HG02973 (cell line): Measurements from ENCODE around the gene HOXB7.

Experiments used
- ATAC-seq: cut with Tn5 transposase; IDR thresholded peaks from one replicate; pipeline ENCODE4 v1.9.1; 2021; ENCODE audit warnings: moderate library complexity; ENCODE audit not compliant: unreplicated experiment

Gene HOXB7

DNA sequence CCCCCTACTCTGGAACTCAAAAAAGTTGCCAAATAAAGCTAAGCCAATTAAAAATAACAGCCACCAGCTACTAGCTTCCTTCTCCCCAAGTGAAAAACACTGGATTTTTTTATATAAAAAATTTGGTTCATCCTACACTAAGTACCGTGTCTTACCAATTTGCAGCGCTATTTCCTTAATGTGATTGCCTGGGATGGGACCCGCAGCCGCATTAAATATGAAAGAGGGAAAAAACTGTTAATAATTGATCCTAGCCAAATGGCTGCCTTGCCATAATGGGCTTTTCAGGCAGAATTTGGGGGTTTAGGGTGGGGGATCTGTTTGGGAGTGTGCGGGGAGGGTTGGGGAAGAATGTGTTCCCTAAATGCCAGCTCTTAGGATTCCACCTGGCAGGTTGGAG is 13.3 kb upstream of the HOXB7 start:
- ATAC-seq, result no peak

DNA sequence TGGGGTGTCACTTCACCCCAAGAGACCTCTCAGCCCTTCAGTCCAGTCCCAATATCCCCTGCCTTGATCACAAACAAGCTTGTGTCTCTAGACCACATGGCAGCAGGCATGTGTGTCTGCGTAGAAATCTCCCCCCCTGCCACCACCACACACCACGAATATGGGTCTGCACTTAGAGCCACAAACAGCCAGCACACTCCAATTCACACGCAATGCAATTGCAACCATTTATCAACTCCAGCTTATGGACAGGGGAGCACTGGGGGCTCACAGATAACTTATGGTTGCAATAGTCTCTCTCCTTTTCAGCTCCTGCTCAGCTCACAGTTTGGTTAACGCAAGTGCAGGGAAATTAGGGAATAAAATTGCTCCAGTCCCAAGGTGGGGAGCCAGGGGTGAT is 12.8 kb upstream of the HOXB7 start:
- ATAC-seq, result no peak

DNA sequence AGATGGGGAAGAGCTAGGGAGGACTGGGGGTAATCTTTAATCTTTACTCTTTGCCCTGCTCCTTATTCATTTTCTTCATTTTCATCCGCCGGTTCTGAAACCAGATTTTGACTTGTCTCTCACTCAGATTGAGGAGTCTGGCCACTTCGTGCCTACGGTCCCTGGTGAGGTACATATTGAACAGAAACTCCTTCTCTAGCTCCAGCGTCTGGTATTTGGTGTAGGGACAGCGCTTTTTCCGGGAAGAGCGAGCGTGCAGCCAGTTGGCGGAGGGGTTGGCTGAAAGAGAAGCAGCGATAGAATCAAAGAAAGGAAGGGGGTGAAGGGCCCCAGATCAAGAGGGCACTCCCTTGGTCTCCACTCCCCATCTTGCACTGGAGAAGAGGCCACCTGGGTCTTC is 12.0 kb upstream of the HOXB7 start:
- ATAC-seq, result no peak

DNA sequence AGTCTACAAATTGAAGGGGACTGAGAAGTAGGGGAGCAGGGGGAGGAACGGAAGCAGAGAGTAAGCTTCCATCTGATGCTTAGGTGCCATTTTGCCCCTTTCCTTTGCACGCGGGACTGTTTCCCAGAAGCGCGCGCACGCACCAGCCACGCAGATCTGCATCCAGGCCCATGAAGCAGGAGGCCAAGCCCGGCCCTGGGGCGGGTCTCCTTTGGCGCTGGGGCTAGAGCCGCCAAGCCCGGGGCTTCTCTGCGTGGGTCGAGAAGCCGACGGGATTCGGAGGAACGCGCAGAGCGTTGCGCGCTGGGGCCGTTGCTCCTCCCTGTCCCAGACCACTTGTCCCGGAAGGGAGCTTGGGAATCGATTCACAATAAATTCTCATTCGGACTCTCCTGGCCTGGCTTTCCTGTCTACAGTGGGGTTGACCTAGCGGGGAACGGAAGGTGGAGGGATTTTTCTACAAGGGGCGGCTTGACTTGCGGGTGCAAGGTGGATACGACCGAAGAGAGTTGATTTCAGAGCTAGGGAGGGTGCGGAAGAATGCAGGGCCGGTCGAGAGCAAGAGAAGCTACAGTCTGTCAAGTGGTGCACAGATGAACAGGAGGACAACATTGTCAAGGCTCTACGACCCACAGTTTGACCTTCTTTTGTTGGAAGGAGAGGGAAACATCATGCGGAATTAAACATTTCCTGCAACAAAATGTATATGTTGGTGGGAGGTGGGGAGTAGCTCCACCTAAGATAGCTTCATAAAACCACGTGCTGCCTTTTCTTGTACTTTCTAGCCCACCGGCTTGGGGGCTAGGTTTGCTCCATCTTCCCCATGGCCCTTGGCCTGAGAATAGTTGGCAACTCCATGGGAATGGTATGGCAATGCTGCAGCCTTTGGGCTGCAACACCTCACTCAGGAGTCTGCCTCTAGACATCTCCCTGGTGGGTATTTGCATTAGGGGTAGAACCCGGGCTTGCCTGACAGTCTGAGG is 10.9 kb upstream of the HOXB7 start:
- ATAC-seq, result no peak

DNA sequence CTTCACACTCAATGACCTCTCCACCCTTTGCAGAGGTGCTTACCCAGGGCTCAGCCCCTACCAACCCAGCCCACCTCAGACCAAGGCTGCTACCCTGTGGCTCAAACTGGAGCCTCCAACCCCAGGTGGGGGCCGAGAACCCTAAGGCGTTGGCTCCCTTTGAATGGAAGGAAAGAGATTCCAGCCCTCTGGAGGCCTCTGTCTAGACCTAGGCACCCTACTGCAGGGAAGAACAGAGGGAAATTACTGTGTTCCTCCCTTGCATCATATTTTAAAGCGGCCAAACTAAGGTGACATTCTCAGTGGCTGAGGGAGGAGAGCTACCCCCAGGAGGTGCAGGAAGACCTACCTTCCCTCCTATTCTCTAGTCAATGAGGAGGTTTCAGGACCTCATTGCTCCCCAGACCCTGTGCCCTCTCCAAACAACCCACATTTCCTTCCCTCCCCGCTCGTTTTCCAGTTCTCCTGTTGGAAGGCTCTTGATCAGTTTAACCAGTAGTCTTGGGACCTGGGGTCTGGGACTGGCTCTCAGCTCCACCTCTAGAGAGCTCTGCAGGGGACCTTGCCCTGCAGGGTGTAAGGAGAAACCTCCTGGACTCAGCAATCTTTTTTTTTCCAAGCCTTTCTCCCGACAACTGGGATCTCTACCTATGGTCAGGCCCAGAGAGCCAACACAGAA is 9.8 kb upstream of the HOXB7 start:
- no peak for ATAC-seq

DNA sequence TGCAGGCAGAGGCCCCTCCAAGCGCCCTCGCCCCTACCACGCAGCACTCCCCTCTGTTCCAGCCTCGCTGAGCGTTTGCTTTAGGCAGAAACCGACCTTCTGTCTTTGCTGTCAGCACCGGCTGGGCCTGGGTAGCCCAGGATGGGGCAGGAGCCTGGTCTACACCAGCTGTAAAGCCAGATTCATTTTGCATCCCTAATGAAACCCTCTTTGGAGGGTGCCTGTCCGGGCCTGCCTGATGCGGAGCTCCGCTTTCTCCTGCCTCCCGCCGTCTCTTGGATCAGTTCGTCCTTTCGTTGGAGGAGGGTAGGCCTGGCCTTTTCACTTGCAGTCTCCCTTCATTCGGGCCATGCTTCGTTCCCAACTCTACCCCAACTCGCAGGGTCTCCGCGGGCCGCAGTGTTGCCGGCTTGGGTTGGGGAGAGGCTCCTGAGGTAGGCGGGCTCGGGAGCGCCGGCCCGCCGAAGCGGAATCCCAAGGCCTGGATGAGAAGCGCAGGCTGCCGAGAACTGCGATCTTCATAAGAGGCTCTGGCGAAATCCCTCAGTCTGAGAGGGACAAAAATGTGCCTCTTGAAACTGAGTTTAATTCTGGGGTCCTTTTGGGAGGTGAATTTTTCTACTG is 9.1 kb upstream of the HOXB7 start:
- ATAC-seq, result no peak

DNA sequence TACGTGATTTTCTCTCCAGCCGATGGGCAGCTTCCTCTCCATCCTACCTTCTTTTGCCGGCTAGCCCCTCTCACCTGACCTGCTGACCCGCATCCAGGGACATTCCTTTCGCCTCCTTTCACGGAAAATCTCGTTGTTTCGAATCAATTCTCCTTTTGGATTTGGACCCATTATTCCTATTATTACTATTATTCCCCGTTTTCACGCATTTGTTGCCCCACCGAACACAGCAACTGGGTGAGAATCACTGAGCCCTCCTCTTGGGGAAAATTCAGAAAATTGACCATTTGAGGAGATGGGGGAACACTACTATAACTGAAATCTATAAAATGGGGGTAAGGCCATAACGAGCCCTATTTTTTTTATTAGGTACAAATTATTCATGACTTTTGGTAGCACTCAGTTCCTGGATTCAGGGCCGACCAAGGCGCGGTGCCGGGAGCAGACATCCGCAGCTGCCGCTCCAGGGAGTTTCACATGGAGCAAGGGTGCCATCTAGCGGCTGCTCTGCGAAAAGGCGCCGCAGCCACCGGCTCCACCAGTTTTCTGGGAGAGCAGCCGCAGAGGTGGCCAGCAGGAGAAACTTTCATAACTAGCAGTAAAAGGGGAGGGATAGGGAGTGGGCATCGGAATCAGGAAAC is 7.6 kb upstream of the HOXB7 start:
- no peak for ATAC-seq

DNA sequence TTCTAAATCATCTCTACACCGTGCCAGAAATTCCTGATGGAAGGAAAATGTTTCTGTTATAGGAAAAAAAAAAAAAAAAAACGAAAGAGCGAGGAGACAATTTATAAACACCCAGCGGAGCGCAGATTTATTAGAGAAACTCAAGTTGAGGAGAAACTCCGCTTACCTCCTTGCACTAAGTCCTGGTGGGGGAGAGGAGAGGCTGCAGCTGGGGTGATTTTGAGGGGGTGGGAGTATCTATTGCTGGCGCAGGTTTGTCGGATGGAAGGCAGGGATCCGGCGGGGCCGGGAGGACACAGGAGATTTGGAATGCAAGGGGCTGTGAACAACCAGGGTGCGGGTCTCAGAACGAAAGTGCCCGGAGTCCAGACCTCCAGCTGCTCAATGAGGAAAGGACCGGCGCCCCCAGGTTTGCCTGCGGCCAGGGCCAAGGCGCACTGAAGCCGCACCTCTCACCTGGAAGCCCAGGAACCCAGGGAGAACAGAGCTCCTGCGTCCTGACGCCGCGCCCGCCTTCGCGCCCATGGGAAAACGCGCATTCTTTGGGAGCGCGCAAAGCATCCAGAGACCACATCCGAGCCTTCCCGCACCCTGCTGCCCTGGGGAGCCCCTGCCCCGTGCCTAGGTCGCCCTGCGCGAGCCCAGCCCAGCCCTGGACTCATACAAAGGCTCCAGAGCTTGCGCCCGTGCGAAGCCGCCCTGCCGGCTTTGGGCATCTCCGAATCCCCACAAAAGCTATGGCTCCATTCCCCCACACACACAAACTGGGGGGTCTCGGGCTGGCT is 6.8 kb upstream of the HOXB7 start:
- no peak for ATAC-seq

DNA sequence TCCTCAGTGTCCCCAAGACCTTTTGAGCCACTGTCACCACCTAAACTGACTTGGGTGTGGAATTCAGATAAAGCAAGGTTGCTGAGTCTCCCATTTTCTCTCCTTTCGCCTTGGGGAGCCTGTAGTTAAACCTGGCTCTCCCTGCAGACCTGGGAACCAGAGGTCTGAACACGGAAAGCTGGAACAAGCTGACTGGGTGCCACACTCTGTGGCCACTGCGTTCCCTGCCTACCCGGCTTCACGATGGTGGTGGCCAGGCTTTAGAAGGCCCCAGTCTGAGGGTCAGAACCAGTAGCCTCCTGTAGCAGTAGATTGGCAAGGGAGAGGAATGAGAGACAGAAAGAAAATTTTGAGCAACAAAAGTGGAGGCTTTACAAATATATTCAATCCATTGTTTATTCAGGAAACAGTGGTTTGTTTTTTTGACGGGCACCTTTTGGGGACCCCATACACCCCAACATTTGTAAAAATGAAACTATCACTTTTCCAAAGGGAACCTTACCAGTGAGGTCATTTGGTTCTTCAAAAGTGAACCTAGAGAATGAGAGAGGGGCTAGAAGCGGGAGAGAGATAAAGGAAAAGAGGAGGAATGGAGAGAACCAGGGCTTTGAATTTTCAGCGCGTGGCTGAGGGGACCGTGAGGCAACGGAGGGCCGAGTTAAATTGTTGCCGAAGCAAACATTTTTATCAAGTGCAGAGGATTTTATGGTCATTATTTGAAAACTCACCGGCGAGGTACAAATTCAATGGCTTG is 6.1 kb upstream of the HOXB7 start:
- ATAC-seq, result no peak

DNA sequence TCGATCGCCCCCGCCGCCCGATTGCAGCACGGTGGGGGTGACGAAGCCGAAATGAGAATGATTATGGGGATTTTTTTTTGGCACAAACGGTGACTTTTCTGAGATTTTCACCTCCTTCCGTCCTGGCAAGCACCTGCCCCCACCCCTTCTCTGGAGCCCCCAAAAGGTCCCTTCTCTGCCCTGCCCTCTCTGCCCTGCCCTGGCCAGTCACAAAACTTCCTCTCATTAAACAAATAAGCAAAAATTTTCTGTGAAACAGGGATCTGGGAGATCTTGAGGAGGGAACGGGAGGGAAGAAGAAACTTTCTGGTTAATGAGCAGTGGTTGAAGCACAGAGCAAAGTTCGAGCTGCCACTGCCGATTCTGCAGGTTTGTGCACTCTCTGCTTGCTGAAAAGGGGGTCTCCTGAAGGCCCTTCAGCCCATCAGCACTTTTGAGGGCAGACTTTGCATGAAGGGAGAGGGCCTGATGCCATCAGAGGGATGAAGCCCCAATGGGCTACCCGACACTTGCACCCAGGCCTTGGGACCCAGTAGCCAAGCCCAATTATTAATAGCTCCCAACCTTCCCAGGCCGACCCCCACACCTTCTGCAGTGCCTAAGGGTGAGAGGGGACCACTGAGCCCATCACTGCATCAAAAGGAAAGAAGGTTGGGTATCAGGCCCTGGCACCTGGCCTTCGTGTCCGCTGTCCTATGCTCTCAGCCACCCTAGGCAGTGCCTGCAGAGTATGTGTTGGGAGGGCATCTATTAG is 5.3 kb upstream of the HOXB7 start:
- no peak for ATAC-seq

DNA sequence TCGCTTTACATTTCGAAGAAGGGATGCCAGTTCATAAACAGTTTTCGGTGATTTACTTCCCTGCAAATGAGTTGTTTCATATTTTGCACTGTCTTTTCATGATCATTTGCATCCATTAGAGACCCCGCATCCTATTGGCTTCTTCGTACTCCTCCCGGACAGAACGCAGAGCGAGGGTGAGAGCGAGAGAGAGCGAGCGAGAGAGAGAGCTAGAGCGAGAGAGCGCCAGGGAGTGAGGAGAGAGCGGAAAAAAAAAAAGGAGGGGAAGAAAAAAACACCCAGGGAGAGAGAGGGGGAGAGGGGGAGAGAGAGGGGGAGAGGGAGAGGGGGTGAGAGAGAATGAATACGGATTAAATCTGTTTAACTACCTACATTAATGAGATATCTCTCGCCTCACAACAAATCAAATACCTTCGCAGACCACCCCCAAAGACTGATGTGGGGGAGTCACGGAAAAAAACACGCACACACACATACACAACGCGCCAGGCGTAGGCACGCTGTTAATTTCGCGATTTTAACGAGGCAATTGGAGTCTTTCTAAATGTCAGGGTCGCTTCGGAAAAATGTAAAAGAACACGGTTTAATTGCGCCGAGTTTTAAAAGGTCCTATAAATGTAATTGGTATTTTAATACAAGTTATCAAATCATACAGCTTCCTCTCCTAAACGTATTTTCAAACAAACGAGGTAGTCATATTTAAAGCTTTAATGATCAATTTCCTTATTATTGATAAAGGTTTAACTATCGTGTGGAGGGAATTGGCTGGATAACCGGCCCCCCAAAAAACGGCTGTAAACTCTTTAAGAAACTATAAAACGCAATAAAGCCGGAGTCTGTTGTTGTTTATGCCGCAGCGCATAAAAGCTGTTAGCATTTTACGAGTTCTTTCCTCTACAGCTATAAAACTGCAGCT is 4.5 kb upstream of the HOXB7 start, which contains the start of gene HOXB8:
HOXB8 (minus strand) TSS at position 246 of the 916 bp plus-strand sequence. CDS start 588 bp downstream, outside the sequence.
- no peak for ATAC-seq

DNA sequence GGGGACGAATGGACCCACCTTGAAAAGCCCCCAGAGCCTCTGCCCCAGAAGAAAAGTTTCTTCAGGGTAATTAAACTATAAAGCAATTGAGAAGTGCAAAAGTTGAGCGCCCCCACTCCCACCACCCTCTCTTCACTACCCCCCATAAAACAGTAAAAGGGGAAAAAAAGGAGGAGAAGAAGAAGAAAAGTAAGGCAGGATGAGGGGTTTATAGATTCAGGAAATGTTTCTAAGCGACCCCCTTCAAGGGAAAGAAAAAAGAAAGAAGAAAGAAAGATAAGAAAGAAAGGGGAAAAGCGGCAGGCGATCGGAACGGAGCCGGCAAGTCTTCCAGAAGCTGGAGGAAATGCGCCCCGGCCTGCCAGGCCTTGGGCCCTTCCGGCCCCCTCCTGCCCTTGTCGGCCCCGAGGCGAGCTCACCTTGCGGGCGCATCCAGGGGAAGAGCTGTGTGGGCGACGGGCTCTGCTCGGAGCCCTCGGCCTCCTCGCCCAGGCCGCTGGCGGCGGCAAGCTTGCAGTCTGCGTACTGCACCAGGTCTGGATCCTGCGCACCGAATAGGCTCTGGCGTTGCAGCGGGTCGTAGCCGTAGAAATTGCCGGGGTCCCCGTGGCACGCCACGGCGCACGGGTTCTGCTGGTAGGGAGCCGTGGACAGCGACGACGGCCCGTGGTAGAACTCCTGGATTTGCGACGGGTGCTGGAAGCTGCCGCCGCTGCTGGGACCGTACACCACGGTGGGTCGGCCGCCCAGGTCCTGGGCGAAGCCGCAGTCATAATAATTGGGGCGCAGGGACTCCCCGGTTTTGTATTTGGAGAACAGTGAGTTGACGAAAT is 3.3 kb upstream of the HOXB7 start:
- ATAC-seq, result no peak

DNA sequence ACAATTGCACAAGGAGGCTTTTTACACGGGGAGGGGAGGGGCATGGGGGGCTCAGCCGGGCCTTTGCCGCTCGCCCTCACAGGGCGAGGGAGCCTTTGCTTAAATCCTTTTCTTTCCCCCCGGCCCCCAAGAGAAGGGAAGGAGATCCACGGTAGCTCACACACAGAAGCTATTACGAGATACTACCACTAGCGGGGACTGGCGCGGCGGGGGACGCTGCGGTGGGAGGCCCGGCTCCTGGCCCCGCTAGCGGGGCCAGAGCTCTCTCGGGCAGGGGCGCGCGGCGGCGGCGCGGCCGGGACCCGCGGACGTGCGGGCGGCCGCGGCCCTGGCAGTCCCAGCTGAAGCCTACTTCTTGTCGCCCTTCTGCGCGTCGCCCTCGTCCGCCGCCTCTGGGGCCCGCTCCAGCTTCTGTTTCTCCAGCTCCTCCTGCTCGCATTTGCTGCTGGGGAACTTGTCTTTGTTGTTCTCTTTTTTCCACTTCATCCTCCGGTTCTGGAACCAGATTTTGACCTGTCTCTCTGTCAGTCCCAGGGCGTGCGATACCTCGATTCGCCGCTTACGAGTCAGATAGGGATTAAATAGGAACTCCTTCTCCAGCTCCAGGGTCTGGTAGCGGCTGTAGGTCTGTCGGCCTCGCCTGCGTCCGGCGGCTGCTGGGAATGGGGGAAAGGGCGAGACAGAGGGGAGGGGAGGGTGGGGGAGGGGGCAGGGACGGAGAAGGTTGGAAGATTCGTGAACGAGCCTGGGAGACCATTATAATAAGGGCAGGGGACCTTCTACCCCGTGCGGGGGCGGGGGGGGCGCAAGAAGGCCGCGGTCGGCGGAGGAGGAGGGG is 2.3 kb upstream of the HOXB7 start:
- ATAC-seq, result no peak

DNA sequence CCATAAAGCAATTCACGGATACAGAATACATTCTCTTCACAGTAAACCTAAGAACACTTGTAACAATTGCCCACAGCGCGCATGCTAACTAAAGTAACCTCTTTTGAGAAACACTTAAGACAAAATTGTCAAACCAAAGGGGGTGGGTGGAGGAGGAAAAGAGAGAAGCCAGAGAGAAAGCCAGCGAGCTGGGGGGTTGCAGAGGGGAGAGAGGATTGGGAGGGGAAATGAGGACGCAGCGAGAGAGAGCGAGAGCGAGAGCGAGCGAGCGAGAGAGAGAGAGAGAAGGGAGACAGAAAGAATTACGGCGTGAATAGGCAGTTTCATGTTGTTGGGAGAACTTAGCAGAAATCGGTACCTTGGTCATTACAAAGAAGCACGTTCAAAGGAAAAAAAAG is 1.6 kb upstream of the HOXB7 start:
- ATAC-seq, result no peak

DNA sequence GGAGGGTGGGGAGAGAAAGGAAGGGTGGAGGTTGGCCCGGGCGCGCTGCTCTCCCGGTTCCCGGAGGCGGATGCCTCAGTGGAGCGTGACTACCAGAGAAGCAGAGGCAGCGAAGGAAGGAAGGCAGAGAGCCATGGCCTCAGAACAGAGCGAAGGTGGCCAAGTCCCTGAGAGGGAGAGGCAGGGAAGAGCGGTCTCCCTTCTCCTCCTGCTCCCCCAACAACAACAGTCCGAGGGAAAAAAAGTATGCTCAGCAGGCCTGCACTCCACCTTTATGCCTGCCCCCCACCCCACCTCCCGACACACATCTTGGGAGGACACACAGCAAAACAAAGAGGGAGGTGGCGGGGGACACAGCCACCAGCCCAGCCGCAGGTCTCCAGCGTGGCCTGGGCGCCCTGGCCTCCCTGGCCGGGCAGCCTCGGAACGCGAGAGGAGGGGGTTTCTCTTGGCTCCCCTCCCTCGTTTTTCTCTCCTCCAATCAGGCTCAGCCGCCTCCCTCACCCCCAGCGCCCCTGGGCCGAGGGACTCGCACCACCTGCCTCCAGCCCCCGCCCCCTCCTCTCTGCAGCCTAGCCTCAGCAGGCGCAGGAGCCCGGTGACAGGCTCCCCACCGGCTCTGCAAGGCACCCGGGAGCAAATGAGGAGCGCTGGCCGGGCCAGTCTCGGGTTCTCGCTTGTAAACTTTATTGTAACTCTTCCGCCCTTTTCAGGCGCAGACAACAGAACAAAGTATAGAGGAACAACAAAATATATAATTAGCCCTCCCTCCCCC is 1.1 kb upstream of the HOXB7 start:
- no peak for ATAC-seq
